Retinal pigment epithelial cell (primary cell): Measurements from ENCODE around the gene PECR.

Source experiments
- DNase-seq: peaks from one replicate; pipeline ENCODE4 v3.0.0-alpha.2; 2010; ENCODE audit warnings: low read depth
- H3K4me3 ChIP-seq: 2 replicates; pipeline ENCODE4 v1.5.1; 2011; ENCODE audit warnings: mild to moderate bottlenecking, low read length, control low read depth, moderate library complexity
- TF ChIP-seq, protein P1 (sequence below): conservative IDR thresholded peaks from 2 replicates; pipeline ENCODE4 v1.5.1; 2011; ENCODE audit warnings: low read depth, low read length, control low read depth, inconsistent platforms

Gene PECR

DNA sequence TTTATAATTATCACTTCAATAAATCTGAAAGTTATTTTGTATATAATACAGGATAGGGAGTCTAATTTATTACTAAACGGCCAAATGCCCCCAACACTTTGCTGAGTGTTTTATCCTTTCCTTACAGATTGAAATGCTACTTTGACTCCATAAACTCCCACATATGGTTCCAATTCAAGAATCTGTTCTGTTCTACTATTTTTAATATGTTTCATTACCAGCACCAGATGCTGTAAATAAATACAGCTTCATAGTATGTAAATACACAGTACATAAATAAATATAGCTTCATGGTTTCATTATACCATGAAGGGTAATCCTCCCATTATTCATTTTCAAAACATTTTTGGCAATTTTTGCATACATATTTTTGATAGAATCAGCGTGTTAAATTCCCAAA is 34.2 kb downstream of the PECR start:
- no peak for DNase-seq
- TF ChIP-seq, protein P1, sequence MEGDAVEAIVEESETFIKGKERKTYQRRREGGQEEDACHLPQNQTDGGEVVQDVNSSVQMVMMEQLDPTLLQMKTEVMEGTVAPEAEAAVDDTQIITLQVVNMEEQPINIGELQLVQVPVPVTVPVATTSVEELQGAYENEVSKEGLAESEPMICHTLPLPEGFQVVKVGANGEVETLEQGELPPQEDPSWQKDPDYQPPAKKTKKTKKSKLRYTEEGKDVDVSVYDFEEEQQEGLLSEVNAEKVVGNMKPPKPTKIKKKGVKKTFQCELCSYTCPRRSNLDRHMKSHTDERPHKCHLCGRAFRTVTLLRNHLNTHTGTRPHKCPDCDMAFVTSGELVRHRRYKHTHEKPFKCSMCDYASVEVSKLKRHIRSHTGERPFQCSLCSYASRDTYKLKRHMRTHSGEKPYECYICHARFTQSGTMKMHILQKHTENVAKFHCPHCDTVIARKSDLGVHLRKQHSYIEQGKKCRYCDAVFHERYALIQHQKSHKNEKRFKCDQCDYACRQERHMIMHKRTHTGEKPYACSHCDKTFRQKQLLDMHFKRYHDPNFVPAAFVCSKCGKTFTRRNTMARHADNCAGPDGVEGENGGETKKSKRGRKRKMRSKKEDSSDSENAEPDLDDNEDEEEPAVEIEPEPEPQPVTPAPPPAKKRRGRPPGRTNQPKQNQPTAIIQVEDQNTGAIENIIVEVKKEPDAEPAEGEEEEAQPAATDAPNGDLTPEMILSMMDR, result no peak
- H3K4me3 ChIP-seq, result no peak overlapping the region

DNA sequence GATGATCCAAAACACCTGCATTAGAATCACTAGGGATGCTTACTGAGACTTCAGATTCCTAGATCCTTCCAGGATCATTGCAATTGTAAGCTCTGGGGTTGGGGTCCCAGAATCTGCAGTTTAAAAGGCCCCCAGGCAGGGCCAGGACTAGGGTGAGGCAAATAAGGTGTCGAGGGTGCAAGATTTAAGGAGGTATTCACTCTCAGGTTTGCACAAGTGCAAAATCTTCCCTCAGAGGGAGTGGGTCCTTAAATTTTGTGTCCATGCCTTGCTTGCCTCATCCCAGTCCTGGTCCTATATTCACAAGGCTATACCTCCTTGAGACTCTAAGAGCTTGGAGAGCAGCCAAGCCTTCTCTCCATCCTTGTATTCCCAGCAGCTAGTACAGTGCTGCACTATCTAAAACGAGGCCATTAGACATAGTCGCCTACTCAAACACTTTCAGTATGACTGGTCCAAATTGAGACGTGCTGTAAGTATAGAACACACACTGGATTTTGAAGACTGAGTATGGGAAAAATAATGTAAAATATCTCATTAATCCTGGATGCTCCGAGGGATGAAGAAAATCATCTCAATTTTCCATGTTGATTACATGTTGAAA is 36.6 kb downstream of the PECR start:
- DNase-seq, result no peak

DNA sequence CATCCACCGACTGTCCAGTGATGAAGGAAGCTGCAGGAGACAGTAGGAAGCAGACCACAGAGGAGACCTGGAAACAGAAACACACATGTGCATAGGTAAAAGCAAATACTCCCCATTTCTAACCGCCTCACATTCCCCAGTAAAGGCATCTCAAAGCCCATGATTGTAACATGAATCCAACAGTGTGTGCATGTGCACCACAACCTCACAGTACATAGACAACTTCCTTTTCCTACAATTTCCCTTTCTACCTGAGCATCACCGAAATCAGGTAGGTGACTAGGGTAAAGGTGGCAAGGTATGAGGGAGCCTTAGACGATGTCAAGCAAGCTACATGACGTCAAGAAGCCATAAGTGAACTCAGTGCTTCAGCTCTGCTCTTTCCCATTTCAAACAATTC is 37.7 kb downstream of the PECR start:
- no peak for DNase-seq
- no peak overlapping the region for H3K4me3 ChIP-seq
- TF ChIP-seq, protein P1, result no peak

More for the DNA sequence above, 36.6 kb downstream of the PECR start:
- H3K4me3 ChIP-seq, result no peak overlapping the region
- TF ChIP-seq, protein P1, result no peak

DNA sequence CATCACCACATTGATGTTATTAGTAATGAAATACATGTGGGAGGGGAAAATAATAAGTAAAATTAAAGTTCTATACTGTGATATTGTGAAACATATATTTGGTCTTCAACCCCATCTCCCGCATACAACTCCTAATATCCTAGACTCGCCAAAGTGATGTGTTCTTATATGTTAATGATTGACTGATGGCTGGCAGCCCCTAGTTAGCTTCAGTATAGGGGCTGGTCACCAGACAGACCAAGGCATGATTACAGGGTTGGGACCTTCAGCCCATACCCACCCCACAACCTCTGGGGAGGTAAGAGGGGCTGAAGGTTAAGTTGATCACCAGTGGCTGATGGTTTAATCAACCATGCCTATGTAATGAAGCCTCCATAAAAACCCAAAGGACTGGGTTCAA is 40.2 kb downstream of the PECR start:
- no peak for DNase-seq
- TF ChIP-seq, protein P1, result no peak

DNA sequence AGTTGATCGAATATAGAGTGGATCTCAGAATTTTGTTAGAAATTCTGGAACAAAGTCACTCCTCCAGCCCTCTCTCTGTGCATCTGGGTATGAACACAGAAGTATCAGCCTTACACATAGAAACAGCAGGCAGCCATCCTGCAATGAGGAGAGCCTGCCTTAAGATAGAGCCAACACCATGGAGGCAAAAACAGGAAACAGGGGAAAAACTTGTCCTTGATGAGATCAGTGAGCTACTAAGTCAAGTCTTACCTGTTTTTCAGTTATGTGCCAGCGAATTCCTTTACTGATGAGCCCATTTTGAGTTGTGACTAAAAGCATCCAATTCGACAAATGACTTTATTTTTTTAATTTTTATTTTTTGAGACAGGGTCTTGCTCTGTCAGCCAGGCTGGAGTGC is 41.7 kb downstream of the PECR start:
- no peak overlapping the region for H3K4me3 ChIP-seq
- DNase-seq, result no peak
- TF ChIP-seq, protein P1, result no peak

More for the DNA sequence above, 40.2 kb downstream of the PECR start:
- H3K4me3 ChIP-seq, result no peak overlapping the region

DNA sequence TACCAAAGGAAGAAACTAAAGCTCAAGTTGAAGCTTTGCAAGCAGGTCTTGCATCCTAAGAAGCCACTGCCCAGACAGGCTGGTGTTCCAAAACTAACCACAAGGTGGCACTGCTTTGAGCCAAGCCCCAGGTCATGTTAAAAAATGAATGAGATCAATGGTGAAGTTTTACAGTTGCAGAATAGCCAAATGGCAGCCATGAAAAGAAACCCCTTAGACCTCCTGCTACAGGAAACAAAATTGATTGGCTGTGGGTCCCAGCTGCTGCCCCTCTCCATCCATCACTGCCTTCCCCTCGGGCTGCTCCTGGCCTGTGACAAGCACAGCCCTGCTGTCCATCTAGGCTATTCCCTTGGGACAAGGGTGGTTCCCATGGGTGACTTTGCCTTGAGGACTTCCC is 47.5 kb downstream of the PECR start:
- DNase-seq, result no peak
- no peak overlapping the region for H3K4me3 ChIP-seq
- TF ChIP-seq, protein P1, result peak; percentile 94

DNA sequence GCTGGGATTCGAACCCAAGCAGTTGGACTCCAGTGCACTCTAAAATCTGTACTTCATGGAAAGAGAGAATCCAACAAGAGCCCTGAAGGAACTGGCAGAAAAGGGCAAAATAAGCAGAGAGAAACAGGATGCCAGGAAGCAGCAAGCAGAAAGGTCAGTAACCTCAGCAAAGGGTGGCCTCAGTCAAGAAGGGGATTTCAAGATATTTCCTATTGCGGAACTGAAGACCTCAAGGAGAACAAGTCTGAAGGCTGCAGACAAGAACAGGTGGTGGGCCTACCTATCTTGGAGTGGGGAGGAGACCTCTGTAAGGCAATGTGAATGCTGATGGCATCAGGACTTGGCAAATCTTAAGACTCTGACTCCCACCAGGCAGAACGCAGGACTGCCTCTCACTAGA is 48.2 kb downstream of the PECR start:
- no peak overlapping the region for H3K4me3 ChIP-seq
- TF ChIP-seq, protein P1, result no peak
- no peak for DNase-seq
